GM12878 (cell line): ENCODE measurements around the gene MIA3. TPM values are rescaled to one million over a fixed set of nuclear protein-coding genes. Genes with fewer than 3 reads are reported as not detected.

Experiments used
- ATAC-seq: fragments of 200-7000 bp; cut with Tn5 transposase; 3 replicates; pipeline ENCODE4 v1.9.1; 2020; ENCODE audit warnings: mild to moderate bottlenecking, moderate library complexity
- BruUV-seq: library from RNA; stranded (reverse); fragments of 400-500 nt; replicated peaks from 2 replicates; lab custom pipeline; 2021; lab: Mats Ljungman, UMichigan
- CTCF ChIA-PET: fragments of 300-600 bp; sonication (Branson Sonifier 250); formaldehyde crosslinking; extraction: SDS; loops from one replicate; lab custom pipeline; 2021; ENCODE audit warnings: inconsistent platforms; lab: Yijun Ruan, JAX
- POLR2A ChIA-PET: fragments of 350-600 bp; formaldehyde crosslinking; extraction: SDS; loops from one replicate; lab custom pipeline; 2021; ENCODE audit warnings: inconsistent platforms; lab: Charles Lee
- RAD21 ChIA-PET: fragments of 300-600 bp; sonication (Branson Sonifier 250); formaldehyde crosslinking; loops from one replicate; lab custom pipeline; 2023; ENCODE audit warnings: antibody characterized with exemption; ENCODE audit not compliant: unreplicated experiment; lab: Charles Lee
- SMC1A ChIA-PET: fragments of 300-600 bp; sonication (Branson Sonifier 250); formaldehyde crosslinking; loops from one replicate; lab custom pipeline; 2023; ENCODE audit not compliant: unreplicated experiment, uncharacterized antibody; lab: Charles Lee
- DNase-seq: peaks from one replicate; pipeline ENCODE4 v3.0.0-alpha.2; 2011; ENCODE audit warnings: low read depth, low spot score
- FAIRE-seq: peaks from 3 replicates; lab custom pipeline; 2011; peaks lifted over from hg19 to GRCh38; lab: Jason Lieb, UNC
- H2AFZ ChIP-seq: 2 replicates; pipeline ENCODE4 v1.6.0; 2011; ENCODE audit warnings: low read depth, low read length, control low read depth; ENCODE audit not compliant: control insufficient read depth
- H3K27ac ChIP-seq: 2 replicates; pipeline ENCODE4 v1.5.1; 2011; ENCODE audit warnings: control low read depth; ENCODE audit not compliant: control insufficient read depth, insufficient read depth
- H3K27me3 ChIP-seq, 2 experiments: replicated peaks in 1 of 2; 2 replicates each; pipeline versions ENCODE4 v1.6.0 to v1.6.1; 2011; ENCODE audit warnings: low read length in 1 of 2; ENCODE audit not compliant: control insufficient read depth in 2 of 2, insufficient read depth in 2 of 2
- H3K36me3 ChIP-seq, 2 experiments: 2 replicates each; pipeline ENCODE4 v1.5.1; 2011; ENCODE audit warnings: low read length in 1 of 2; ENCODE audit not compliant: control insufficient read depth in 2 of 2, insufficient read depth in 2 of 2
- H3K4me1 ChIP-seq: 2 replicates; pipeline ENCODE4 v1.6.1; 2011; ENCODE audit warnings: mild to moderate bottlenecking, low read length, moderate library complexity, mixed read lengths; ENCODE audit not compliant: control insufficient read depth, insufficient read depth
- H3K4me2 ChIP-seq: 2 replicates; pipeline ENCODE4 v1.6.0; 2011; ENCODE audit warnings: control low read depth; ENCODE audit not compliant: control insufficient read depth, insufficient read depth
- H3K4me3 ChIP-seq: fragments of 200-600 bp; sonication (generic); 2 replicates; pipeline ENCODE4 v1.5.1; 2016
- H3K79me2 ChIP-seq: 2 replicates; pipeline ENCODE4 v1.6.0; 2011; ENCODE audit warnings: low read length; ENCODE audit not compliant: control insufficient read depth, insufficient read depth
- H3K9ac ChIP-seq: 2 replicates; pipeline ENCODE4 v1.8.0; 2011; ENCODE audit warnings: low read length, control low read depth, mixed read lengths; ENCODE audit not compliant: control insufficient read depth, insufficient read depth
- H3K9me3 ChIP-seq: replicated peaks from 3 replicates; pipeline ENCODE4 v1.5.1; 2011; ENCODE audit warnings: mild to moderate bottlenecking, low read length; ENCODE audit not compliant: control insufficient read depth, insufficient read depth
- H4K20me1 ChIP-seq: 2 replicates; pipeline ENCODE4 v1.6.0; 2011; ENCODE audit not compliant: control insufficient read depth, insufficient read depth
- BMI1 ChIP-seq: fragments of 450-650 bp; IDR thresholded peaks from 2 replicates; pipeline ENCODE4 v1.6.1; 2016; ENCODE audit warnings: mild to moderate bottlenecking, moderate library complexity, borderline replicate concordance
- ETV6 ChIP-seq, 2 experiments: fragments of 450-650 bp in 1 of 2; IDR thresholded peaks in 1 of 2; conservative IDR thresholded peaks in 1 of 2; 2 replicates each; pipeline ENCODE4 v1.6.1; 2014; ENCODE audit warnings: antibody characterized with exemption in 1 of 2, borderline replicate concordance in 1 of 2, low read depth in 1 of 2, mild to moderate bottlenecking in 1 of 2, moderate library complexity in 1 of 2
- HDGF ChIP-seq: fragments of 450-650 bp; IDR thresholded peaks from 2 replicates; pipeline ENCODE4 v1.6.1; 2016; ENCODE audit warnings: antibody characterized with exemption
- PAX8 ChIP-seq: fragments of 450-650 bp; IDR thresholded peaks from 2 replicates; pipeline ENCODE4 v1.6.1; 2017; ENCODE audit warnings: mild to moderate bottlenecking, moderate library complexity
- SPI1 ChIP-seq: IDR thresholded peaks from 2 replicates; pipeline ENCODE4 v1.6.1; 2011; ENCODE audit warnings: low read depth, mild to moderate bottlenecking, low read length, moderate library complexity, borderline replicate concordance; ENCODE audit not compliant: insufficient read depth
- WGBS: methylation state at CpG from one replicate; pipeline ENCODE4 v1.1.6; 2016; ENCODE audit warnings: low lambda C conversion rate; ENCODE audit not compliant: insufficient replicate concordance, insufficient coverage; ENCODE audit errors: missing lambda C conversion rate; 5-methylcytosine and 5-hydroxymethylcytosine counted together
- in situ Hi-C: fragments of 300-500 bp; cut with MboI; formaldehyde crosslinking; loops from 9 replicates; pipeline ENCODE4 v1.14.3; 2018; ENCODE audit warnings: mixed read lengths
- intact Hi-C: fragments of 100-400 bp; cut with micrococcal nuclease; formaldehyde crosslinking; loops from one replicate; pipeline ENCODE4 v1.14.2; 2022; ENCODE audit not compliant: unreplicated experiment
- polyA plus RNA-seq, 11 experiments: library from polyadenylated mRNA; depleted of rRNA in 4 of 11; unstranded in 6 of 11; stranded (reverse) in 5 of 11; fragments of >200 nt; fragmentation: Nextera tagmentation in 4 of 11; fragmentation: Illumina TruSeq in 1 of 11; extraction: Ambion mirVana in 4 of 11; extraction: Trizol in 1 of 11; gene quantifications; 1 replicate in 1 of 11; 2 replicates in 10 of 11; pipeline versions ENCODE4 v1.2.1 to v1.2.3, GENCODE V29; 2011 to 2016; ENCODE audit warnings: inconsistent platforms in 2 of 11, missing spikeins in 2 of 11, low read depth in 1 of 11
- total RNA-seq, 4 experiments: library from RNA; depleted of rRNA in 3 of 4; stranded (reverse); fragments of >200 nt in 3 of 4; fragmentation: Illumina TruSeq in 1 of 4; extraction: Trizol in 1 of 4; gene quantifications; 2 replicates each; pipeline versions ENCODE4 v1.2.1 to v1.2.3, GENCODE V29; 2013 to 2021
- TF ChIP-seq, protein P1 (sequence below): IDR thresholded peaks from 2 replicates; pipeline ENCODE4 v1.6.1; 2011; ENCODE audit warnings: mild to moderate bottlenecking, low read depth, low read length, moderate library complexity; ENCODE audit not compliant: insufficient replicate concordance
- TF ChIP-seq, protein P2 (sequence below): fragments of 450-650 bp; IDR thresholded peaks from 2 replicates; pipeline ENCODE4 v1.6.1; 2017; ENCODE audit warnings: mild to moderate bottlenecking, low read depth, inconsistent platforms; ENCODE audit not compliant: poor library complexity, severe bottlenecking

The MIA3 gene
- total and polyA plus RNA-seq, 10 of the 15 experiments (the other 5 are each of a cell fraction or from before 2014, with no cell fraction given), result 12.9 to 50.8 (median 30.3) TPM

DNA sequence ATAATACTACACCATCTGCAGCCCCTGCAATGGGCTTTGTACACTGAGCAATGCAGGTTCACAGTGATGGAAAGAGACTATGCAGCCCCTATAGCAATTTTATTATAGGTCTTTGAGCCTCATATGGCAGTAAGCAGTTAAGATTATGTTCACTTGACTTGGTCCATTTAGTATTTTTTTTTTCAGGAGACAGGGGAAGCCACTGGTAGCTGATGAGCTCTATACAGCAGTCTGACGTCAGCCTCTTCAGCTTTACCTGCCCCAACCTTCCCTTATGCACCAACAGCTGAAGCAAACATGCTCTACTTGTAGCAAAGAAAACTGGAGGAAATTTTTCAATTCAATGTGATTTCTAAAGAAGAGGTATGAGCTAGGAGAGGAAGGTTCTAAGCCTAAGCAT, 62.2 kb downstream of the MIA3 start:
- SMC1A ChIA-PET, result interaction anchor here (0.6 to 2.1 kb wide), 6 partner anchors 9 to 95 kb away, joined by 3 to 6 read pairs (median 4); no protein-coding TSS in a partner anchor
- TF ChIP-seq SPI1, result no peak
- no peak for TF ChIP-seq ETV6 (conservative IDR thresholded peaks at IDR 0.05 in 1 of 2, IDR thresholded peaks at IDR 0.05 in 1 of 2; ENCODE audit: borderline replicate concordance in 1 of 2, low read depth in 1 of 2)
- TF ChIP-seq, protein P1, sequence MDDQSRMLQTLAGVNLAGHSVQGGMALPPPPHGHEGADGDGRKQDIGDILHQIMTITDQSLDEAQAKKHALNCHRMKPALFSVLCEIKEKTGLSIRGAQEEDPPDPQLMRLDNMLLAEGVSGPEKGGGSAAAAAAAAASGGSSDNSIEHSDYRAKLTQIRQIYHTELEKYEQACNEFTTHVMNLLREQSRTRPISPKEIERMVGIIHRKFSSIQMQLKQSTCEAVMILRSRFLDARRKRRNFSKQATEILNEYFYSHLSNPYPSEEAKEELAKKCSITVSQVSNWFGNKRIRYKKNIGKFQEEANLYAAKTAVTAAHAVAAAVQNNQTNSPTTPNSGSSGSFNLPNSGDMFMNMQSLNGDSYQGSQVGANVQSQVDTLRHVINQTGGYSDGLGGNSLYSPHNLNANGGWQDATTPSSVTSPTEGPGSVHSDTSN, result no peak
- TF ChIP-seq HDGF, result no peak
- no peak for TF ChIP-seq PAX8
- TF ChIP-seq, protein P2, sequence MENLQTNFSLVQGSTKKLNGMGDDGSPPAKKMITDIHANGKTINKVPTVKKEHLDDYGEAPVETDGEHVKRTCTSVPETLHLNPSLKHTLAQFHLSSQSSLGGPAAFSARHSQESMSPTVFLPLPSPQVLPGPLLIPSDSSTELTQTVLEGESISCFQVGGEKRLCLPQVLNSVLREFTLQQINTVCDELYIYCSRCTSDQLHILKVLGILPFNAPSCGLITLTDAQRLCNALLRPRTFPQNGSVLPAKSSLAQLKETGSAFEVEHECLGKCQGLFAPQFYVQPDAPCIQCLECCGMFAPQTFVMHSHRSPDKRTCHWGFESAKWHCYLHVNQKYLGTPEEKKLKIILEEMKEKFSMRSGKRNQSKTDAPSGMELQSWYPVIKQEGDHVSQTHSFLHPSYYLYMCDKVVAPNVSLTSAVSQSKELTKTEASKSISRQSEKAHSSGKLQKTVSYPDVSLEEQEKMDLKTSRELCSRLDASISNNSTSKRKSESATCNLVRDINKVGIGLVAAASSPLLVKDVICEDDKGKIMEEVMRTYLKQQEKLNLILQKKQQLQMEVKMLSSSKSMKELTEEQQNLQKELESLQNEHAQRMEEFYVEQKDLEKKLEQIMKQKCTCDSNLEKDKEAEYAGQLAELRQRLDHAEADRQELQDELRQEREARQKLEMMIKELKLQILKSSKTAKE, result no peak
- TF ChIP-seq BMI1, result no peak
- H2AFZ ChIP-seq, result no peak overlapping the region
- no peaks in the 10 kb centered on the region for H3K79me2 ChIP-seq
- intact Hi-C loops (no loop called here), in situ Hi-C loops (no loop called here)
- DNase-seq (no peak), FAIRE-seq (no peak), ATAC-seq (no peak)
- RAD21 ChIA-PET, result no interaction called here
- H3K4me3 ChIP-seq, result no peak overlapping the region
- H3K9ac ChIP-seq, result no peak overlapping the region
- no peaks in the 10 kb centered on the region for H3K4me1 ChIP-seq
- CTCF ChIA-PET, result no interaction called here
- 100% methylated on average over 1 of the region's 1 CpG for WGBS
- H3K4me2 ChIP-seq, result no peak overlapping the region
- H4K20me1 ChIP-seq, result no peaks in the 10 kb centered on the region
- peaks cover 0 to 8% of the 10 kb centered on the region in 2 experiments; a peak in 1 of 4 replicates for H3K36me3 ChIP-seq
- POLR2A ChIA-PET, result no interaction called here
- no peak overlapping the region for H3K27ac ChIP-seq
- H3K27me3 ChIP-seq, result no peaks in the 10 kb centered on the region
- BruUV-seq, result no TSS peak
- no peaks in the 10 kb centered on the region for H3K9me3 ChIP-seq
